ENCODE data around the gene CEP120. TPM values are rescaled to one million over a fixed set of nuclear protein-coding genes. Genes with fewer than 3 reads are reported as not detected.

CEP120 gene
- total RNA-seq, 1 donor from 2014 or later, result 11.6 TPM

DNA sequence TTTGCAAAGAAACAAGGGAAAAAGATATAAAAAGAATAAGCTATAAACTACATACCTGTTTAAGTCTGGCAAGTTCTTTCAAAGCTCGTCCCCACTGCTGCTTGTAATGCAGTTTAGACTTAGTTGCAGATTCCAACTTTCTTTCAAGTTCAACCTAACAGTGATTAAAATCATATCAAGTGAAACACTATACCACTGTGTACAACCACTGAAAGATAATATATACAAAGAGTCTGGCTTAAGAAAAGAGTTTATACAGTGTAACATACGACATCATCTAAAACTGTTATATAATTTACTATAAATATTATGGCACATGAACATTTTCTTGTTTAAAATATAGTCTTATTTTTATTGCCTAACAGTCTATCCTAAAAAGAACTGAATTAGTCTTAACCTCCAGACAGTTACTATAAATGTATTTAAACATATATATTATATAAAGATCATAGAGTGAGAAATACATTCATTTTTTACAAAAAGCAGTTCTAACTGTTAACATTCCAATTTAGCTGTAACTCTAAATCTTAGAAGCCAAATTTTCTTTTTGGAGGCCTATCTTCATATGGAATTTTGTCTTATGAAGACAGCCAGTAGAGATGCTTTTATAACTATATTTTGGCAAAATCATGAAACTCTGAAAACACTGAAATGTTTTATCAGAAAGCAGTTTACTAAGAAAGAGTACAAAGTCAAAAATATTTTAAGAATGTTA is 58.6 kb downstream of the CEP120 start:
- TF ChIP-seq, protein P1, sequence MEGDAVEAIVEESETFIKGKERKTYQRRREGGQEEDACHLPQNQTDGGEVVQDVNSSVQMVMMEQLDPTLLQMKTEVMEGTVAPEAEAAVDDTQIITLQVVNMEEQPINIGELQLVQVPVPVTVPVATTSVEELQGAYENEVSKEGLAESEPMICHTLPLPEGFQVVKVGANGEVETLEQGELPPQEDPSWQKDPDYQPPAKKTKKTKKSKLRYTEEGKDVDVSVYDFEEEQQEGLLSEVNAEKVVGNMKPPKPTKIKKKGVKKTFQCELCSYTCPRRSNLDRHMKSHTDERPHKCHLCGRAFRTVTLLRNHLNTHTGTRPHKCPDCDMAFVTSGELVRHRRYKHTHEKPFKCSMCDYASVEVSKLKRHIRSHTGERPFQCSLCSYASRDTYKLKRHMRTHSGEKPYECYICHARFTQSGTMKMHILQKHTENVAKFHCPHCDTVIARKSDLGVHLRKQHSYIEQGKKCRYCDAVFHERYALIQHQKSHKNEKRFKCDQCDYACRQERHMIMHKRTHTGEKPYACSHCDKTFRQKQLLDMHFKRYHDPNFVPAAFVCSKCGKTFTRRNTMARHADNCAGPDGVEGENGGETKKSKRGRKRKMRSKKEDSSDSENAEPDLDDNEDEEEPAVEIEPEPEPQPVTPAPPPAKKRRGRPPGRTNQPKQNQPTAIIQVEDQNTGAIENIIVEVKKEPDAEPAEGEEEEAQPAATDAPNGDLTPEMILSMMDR (IDR thresholded peaks at IDR 0.05), result no peak
- Histone ChIP-seq H3K27me3 (no peaks in the 10 kb centered on the region), H3K36me3 (no peaks in the 10 kb centered on the region), H3K4me1 (peaks cover 0 to 27% of the 10 kb centered on the region in 2 donors), H3K27ac (peak overlapping the region; percentile 32 to 33), H3K4me3 (peak overlapping the region in 1 of 2 donors; percentile 20), H3K9me3 (no peaks in the 10 kb centered on the region)
- intact Hi-C loops (cut with DNase I), result loop anchor here (5.0 kb wide), 5 partner anchors 327 to 862 kb away; partner anchors contain the start of genes PPIC and SNX24
- DNase-seq (ENCODE audit: low spot score in 2 of 2), result no peak

DNA sequence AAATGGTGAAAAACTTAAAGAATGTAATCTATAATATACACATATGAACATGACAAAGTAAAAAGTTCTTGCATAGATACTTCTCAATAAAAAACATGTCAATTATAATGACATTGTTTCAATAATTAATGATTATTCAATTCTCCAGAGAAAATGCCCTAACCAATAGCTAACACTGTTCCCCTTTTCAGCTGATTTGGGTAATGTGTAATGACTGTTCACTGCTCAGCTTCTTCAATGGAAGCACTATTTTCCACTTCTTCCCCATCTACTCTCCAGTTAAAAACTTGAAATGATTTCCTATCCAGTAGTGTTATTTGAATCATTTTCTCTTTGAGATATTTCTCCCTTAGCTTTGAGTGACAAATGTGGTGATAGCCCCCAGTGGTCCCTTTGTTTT is 62.3 kb downstream of the CEP120 start:
- H3K36me3 ChIP-seq, result no peaks in the 10 kb centered on the region
- peak overlapping the region in 1 of 2 donors; percentile 23 for H3K27ac ChIP-seq
- H3K4me3 ChIP-seq, result no peak overlapping the region
- H3K4me1 ChIP-seq, result peaks cover 0 to 35% of the 10 kb centered on the region in 2 donors
- no peaks in the 10 kb centered on the region for H3K9me3 ChIP-seq
- DNase-seq (ENCODE audit: low spot score in 2 of 2), result no peak
- TF ChIP-seq, protein P1 (IDR thresholded peaks at IDR 0.05), result no peak
- intact Hi-C loops (cut with DNase I), result no loop called here
- H3K27me3 ChIP-seq, result no peaks in the 10 kb centered on the region

DNA sequence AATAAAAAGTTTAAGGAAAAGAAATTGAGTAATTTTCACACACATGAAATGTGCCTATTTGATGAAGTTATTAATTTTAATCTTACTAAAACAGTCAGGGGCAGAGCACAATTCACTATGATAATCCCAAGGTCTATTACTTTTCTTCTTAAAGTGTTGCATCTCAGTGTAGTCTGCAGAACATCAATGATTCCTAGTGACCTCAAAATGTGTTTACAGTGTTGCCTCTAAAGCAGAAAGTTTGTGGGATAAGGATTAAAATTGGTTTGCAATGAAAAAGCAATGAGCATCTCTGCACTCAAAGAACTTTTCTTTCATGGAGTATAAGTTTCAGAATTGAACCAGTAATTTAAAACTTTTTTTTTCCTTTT is 63.0 kb downstream of the CEP120 start:
- no peak for DNase-seq (ENCODE audit: low spot score in 2 of 2)
- Histone ChIP-seq H3K4me1 (peaks cover 0 to 29% of the 10 kb centered on the region in 2 donors), H3K4me3 (no peak overlapping the region), H3K27ac (peak overlapping the region; percentile 47 to 56), H3K27me3 (no peaks in the 10 kb centered on the region), H3K9me3 (no peaks in the 10 kb centered on the region), H3K36me3 (no peaks in the 10 kb centered on the region)
- intact Hi-C loops (cut with DNase I), result no loop called here
- TF ChIP-seq, protein P1 (IDR thresholded peaks at IDR 0.05), result no peak

GRCh38 chr5:123359454-123360200 is 63.6 kb downstream of the CEP120 start:
- no peaks in the 10 kb centered on the region for H3K27me3 ChIP-seq
- TF ChIP-seq, protein P1 (IDR thresholded peaks at IDR 0.05), result no peak
- no peaks in the 10 kb centered on the region for H3K36me3 ChIP-seq
- H3K27ac ChIP-seq, result peak overlapping the region; percentile 47 to 56
- peak in 1 of 2 donors; percentile 67 for DNase-seq (ENCODE audit: low spot score in 2 of 2)
- H3K4me1 ChIP-seq, result peaks cover 0 to 29% of the 10 kb centered on the region in 2 donors
- H3K9me3 ChIP-seq, result no peaks in the 10 kb centered on the region
- intact Hi-C loops (cut with DNase I), result no loop called here
- no peak overlapping the region for H3K4me3 ChIP-seq

GRCh38 chr5:123358751-123359150 is 64.5 kb downstream of the CEP120 start:
- no peak for DNase-seq (ENCODE audit: low spot score in 2 of 2)
- Histone ChIP-seq H3K4me1 (peaks cover 0 to 29% of the 10 kb centered on the region in 2 donors), H3K27me3 (no peaks in the 10 kb centered on the region), H3K9me3 (no peaks in the 10 kb centered on the region), H3K27ac (peak overlapping the region; percentile 47 to 56), H3K36me3 (no peaks in the 10 kb centered on the region), H3K4me3 (no peak overlapping the region)
- TF ChIP-seq, protein P1 (IDR thresholded peaks at IDR 0.05), result no peak
- intact Hi-C loops (cut with DNase I), result no loop called here
